ENCODE measurements around the gene PDZD2.

The PDZD2 gene

DNA sequence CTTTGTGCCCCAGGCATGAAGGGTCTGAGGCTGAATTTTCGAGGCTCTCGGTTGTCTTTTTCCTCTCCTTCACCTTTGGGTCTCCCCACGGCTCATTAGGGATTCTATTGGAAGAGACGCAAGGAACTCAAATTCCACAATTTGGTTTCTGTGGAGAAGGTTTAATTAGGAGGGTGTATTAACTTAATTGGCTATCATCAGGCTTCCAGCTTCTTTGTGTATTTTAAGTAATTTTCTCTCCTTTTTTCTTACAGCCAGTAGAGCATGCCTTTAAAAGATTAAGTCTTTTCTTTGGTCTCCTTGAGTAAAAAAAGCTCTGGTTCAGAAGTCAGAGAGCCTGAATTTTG is 115.4 kb downstream of the PDZD2 start:
- TF ChIP-seq, protein P1, sequence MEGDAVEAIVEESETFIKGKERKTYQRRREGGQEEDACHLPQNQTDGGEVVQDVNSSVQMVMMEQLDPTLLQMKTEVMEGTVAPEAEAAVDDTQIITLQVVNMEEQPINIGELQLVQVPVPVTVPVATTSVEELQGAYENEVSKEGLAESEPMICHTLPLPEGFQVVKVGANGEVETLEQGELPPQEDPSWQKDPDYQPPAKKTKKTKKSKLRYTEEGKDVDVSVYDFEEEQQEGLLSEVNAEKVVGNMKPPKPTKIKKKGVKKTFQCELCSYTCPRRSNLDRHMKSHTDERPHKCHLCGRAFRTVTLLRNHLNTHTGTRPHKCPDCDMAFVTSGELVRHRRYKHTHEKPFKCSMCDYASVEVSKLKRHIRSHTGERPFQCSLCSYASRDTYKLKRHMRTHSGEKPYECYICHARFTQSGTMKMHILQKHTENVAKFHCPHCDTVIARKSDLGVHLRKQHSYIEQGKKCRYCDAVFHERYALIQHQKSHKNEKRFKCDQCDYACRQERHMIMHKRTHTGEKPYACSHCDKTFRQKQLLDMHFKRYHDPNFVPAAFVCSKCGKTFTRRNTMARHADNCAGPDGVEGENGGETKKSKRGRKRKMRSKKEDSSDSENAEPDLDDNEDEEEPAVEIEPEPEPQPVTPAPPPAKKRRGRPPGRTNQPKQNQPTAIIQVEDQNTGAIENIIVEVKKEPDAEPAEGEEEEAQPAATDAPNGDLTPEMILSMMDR (IDR thresholded peaks at IDR 0.05; ENCODE audit: control insufficient read depth, insufficient read depth, low read depth, low read length, missing control alignments): no peak
- no peak overlapping the region for H3K4me3 ChIP-seq (ENCODE audit: control insufficient read depth, low read depth, low read length)
- DNase-seq (ENCODE audit: low read depth): no peak

DNA sequence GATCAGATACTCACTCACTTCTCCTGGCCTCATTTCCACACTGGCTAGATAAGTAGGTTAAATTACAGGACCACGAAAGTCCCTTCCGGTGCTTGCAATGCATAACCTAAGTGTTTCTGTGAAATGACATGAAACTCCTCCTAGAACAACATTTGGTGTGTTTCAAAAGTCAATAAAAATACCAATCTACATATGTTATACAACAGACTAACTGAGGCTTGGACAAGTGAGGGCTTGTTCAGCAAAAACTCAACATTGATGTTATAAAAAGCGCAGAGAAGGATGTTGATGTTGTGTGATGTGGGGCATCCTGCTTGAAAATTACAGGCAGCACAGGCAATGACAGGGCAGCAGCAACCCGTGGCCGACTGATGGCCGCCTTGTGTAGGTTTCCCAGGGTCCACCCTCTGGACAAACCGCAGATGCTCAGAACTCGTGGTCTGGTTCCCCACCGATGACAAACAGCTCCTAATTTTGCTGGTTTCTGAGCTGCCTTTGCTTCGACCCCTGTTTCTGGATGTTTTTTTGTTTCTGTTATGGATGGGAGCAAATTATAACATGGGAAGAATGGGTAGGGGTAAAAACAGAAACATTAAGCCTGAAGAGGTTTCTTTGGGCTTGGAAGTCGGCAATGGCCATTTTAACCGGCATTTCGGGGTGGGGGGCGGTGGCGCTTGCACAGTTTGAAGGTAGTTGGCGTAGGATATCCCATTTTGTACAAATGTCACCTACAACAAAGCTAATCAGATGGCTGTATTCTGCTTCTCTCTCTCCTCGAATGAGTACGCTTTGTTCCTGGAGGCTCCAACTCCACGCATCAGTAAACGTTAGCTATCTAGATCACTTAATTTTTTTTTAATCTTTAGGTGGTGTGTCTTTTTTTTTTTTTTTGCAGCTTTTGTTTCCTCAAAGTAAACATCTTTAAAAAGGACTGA is 116.1 kb downstream of the PDZD2 start:
- TF ChIP-seq, protein P1 (IDR thresholded peaks at IDR 0.05; ENCODE audit: control insufficient read depth, insufficient read depth, low read depth, low read length, missing control alignments): no peak
- DNase-seq (ENCODE audit: low read depth): no peak
- no peak overlapping the region for H3K4me3 ChIP-seq (ENCODE audit: control insufficient read depth, low read depth, low read length)

DNA sequence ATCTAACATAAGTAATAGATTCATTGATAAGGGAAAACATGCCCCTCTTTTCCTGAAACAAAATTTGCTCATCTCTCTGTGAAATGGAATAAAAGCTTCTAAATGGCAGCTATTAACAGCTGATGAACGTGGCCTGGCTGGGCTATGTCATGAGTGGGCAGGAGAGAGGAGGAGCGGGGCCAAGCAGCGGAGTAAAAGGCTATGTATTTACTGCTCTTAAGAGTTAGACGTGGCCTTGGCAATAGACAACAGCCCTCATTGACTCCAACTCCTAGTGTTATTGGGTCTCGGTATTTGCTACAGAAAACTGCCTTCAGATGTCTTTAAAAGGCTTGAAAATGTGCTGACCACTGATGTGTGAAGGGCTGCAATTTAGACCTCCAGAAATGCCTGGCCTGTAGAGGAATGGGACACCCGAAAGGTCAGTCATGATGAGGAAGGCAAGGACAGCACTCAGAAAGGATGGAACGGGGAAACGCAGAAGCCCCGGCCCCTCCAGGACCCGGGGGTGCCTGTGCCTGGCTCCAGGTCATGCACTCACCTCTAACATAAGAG is 116.8 kb downstream of the PDZD2 start:
- TF ChIP-seq, protein P1 (IDR thresholded peaks at IDR 0.05; ENCODE audit: control insufficient read depth, insufficient read depth, low read depth, low read length, missing control alignments): no peak
- no peak overlapping the region for H3K4me3 ChIP-seq (ENCODE audit: control insufficient read depth, low read depth, low read length)
- DNase-seq (ENCODE audit: low read depth): no peak

DNA sequence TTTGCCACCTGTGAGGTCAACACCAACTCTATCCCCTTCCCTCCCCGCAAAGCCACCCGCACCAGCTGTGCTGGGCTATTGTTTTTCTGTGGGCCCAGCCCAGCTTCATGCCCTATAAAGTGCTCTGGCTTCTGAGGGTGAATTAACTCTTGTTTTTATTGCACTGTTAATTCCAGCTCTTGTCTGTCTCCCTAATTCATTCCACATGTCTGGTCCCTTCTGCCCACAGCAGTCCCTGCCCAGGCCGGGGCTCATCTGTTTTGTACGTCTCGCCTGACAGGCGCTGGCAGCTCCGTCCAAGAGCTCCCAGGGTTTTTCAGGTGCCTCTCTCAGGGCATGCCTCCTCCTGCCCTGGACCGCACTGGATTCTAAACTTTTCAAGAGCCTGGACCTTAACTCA is 118.9 kb downstream of the PDZD2 start:
- TF ChIP-seq, protein P1 (IDR thresholded peaks at IDR 0.05; ENCODE audit: control insufficient read depth, insufficient read depth, low read depth, low read length, missing control alignments): no peak
- no peak for DNase-seq (ENCODE audit: low read depth)
- H3K4me3 ChIP-seq (ENCODE audit: control insufficient read depth, low read depth, low read length): no peak overlapping the region

DNA sequence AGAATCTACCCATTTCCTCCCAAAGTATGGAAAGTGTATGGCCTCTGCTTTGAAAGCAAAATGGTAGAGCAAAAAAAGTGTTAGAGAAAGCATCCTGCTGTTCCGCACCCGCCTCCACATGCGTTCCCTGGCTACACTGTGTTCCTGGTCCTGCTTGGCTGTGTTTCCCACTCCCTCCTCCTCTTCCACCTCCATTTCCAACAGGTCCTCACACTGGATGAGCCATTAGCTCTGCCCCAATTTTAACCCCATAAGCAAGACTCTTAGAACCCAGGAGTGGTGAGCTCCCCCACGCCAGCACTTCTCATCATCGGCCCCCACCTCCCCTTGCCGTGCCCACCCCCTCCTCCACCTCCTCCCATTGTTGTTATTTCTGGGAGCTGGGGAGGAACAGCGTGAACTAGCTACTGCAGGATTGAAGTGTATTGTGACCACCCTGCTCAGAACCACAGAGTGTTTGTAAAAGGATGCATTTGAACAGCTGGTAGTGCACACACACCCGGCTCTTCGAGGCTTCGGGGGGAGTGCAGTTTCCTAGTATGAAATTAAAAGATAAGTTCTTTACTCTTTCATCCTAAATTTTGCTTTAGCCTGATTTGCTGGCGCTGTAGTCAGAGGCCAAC is 120.0 kb downstream of the PDZD2 start:
- H3K4me3 ChIP-seq (ENCODE audit: control insufficient read depth, low read depth, low read length): no peak overlapping the region
- DNase-seq (ENCODE audit: low read depth): no peak
- TF ChIP-seq, protein P1 (IDR thresholded peaks at IDR 0.05; ENCODE audit: control insufficient read depth, insufficient read depth, low read depth, low read length, missing control alignments): no peak

DNA sequence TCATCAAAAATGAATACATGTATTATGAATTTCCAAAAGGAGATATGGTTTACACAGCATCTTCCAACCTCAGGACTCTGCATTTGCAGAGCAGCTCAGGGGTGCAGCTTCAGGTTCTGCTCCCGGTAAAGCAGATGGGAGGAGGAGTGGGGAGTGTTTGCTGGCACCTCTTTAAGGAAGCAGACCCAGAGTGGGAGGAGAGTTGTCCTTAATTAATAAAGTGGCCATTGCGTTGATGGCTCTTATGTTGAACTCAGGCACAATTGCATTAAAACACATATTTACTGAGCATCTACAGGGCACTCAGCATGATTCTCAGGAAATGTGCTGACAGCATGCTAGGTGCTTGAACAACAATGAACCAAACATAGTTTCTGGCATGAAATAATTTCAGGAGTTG is 121.0 kb downstream of the PDZD2 start:
- no peak for DNase-seq (ENCODE audit: low read depth)
- TF ChIP-seq, protein P1 (IDR thresholded peaks at IDR 0.05; ENCODE audit: control insufficient read depth, insufficient read depth, low read depth, low read length, missing control alignments): no peak
- H3K4me3 ChIP-seq (ENCODE audit: control insufficient read depth, low read depth, low read length): no peak overlapping the region
